K562 (cell line): Measurements from ENCODE around the gene PFKL. TPM values are rescaled to one million over a fixed set of nuclear protein-coding genes. Genes with fewer than 3 reads are reported as not detected.

Experiments
- ATAC-seq: fragments of 200-7000 bp; cut with Tn5 transposase; 3 replicates; pipeline ENCODE4 v1.9.1; 2020; ENCODE audit warnings: moderate library complexity
- BruUV-seq: library from RNA; stranded (reverse); fragments of 400-500 nt; replicated peaks from 2 replicates; lab custom pipeline; 2021; lab: Mats Ljungman, UMichigan
- CTCF ChIA-PET: fragments of 300-600 bp; formaldehyde crosslinking; extraction: SDS; loops from one replicate; lab custom pipeline; 2021; ENCODE audit warnings: low intra/inter-chr PET ratio; lab: Yijun Ruan, JAX
- POLR2A ChIA-PET: fragments of 300-600, 350-650 bp; sonication (Branson Sonifier 250); formaldehyde crosslinking; extraction: SDS; loops from one replicate; lab custom pipeline; 2021; ENCODE audit warnings: antibody characterized with exemption, inconsistent platforms; lab: Yijun Ruan, JAX
- DNase-seq, 4 experiments: peaks; one replicate each; pipeline versions ENCODE4 v3.0.0 to v3.0.0-alpha.2; 2011 to 2018; ENCODE audit warnings: low spot score in 3 of 4, mixed read lengths in 3 of 4; ENCODE audit errors: extremely low read depth in 1 of 4
- FAIRE-seq: peaks from 2 replicates; lab custom pipeline; 2011; peaks lifted over from hg19 to GRCh38; lab: Jason Lieb, UNC
- H2AFZ ChIP-seq: 2 replicates; pipeline ENCODE4 v1.6.0; 2011; ENCODE audit warnings: low read depth, low read length, control low read depth, inconsistent platforms
- H3K27ac ChIP-seq: fragments of 200-600 bp; 3 replicates; pipeline ENCODE4 v1.8.0; 2011; ENCODE audit warnings: low read depth, mild to moderate bottlenecking, control low read depth, inconsistent platforms, low read length, moderate library complexity, mixed read lengths; ENCODE audit errors: extremely low read depth
- H3K27me3 ChIP-seq, 2 experiments: fragments of 300-600 bp in 1 of 2; 2 replicates in 1 of 2; 3 replicates in 1 of 2; pipeline versions ENCODE4 v1.6.0 to v1.8.0; 2011; ENCODE audit warnings: inconsistent platforms in 2 of 2, low read length in 2 of 2, mild to moderate bottlenecking in 1 of 2, mixed read lengths in 1 of 2, moderate library complexity in 1 of 2; ENCODE audit not compliant: control insufficient read depth in 2 of 2, insufficient read depth in 2 of 2
- H3K36me3 ChIP-seq: fragments of 300-600 bp; 3 replicates; pipeline ENCODE4 v1.8.0; 2011; ENCODE audit warnings: mild to moderate bottlenecking, low read length, inconsistent platforms; ENCODE audit not compliant: control insufficient read depth, insufficient read depth
- H3K4me1 ChIP-seq, 2 experiments: fragments of 200-600 bp in 1 of 2; replicated peaks in 1 of 2; 2 replicates in 1 of 2; 3 replicates in 1 of 2; pipeline versions ENCODE4 v1.5.1 to v1.8.0; 2011; ENCODE audit warnings: inconsistent platforms in 2 of 2, low read length in 2 of 2, mild to moderate bottlenecking in 1 of 2, mixed read lengths in 1 of 2, moderate library complexity in 1 of 2; ENCODE audit not compliant: control insufficient read depth in 2 of 2, insufficient read depth in 2 of 2
- H3K4me2 ChIP-seq: 2 replicates; pipeline ENCODE4 v1.6.1; 2011; ENCODE audit warnings: low read length, control low read depth, inconsistent platforms, mixed read lengths; ENCODE audit not compliant: insufficient read depth
- H3K4me3 ChIP-seq: fragments of 200-600 bp; sonication (generic), shearing (Covaris generic); 2 replicates; pipeline ENCODE4 v1.5.1; 2016; ENCODE audit warnings: control low read depth, inconsistent platforms
- H3K79me2 ChIP-seq: fragments of 200-600 bp; 3 replicates; pipeline ENCODE4 v1.8.0; 2011; ENCODE audit warnings: low read length, inconsistent platforms; ENCODE audit not compliant: control insufficient read depth, insufficient read depth
- H3K9ac ChIP-seq, 2 experiments: 2 replicates each; pipeline versions ENCODE4 v1.6.0 to v1.6.1; 2011; ENCODE audit warnings: low read depth in 2 of 2, low read length in 2 of 2, control low read depth in 1 of 2, inconsistent platforms in 1 of 2, mild to moderate bottlenecking in 1 of 2, mixed read lengths in 1 of 2; ENCODE audit not compliant: insufficient read depth in 1 of 2
- H3K9me1 ChIP-seq: one replicate; pipeline ENCODE4 v1.6.0; 2011; ENCODE audit warnings: inconsistent platforms, mild to moderate bottlenecking, low read length, moderate library complexity; ENCODE audit not compliant: control insufficient read depth, insufficient read depth
- H3K9me3 ChIP-seq: replicated peaks from 2 replicates; pipeline ENCODE4 v1.5.1; 2011; ENCODE audit warnings: low read depth, low read length, inconsistent platforms; ENCODE audit not compliant: control insufficient read depth, insufficient read depth
- H4K20me1 ChIP-seq: replicated peaks from 2 replicates; pipeline ENCODE4 v1.6.1; 2011; ENCODE audit warnings: low read length, inconsistent platforms, mixed read lengths; ENCODE audit not compliant: control insufficient read depth, insufficient read depth
- EGR1 ChIP-seq: fragments of 450-650 bp; conservative IDR thresholded peaks from 2 replicates; pipeline ENCODE4 v1.6.1; 2017; ENCODE audit warnings: mild to moderate bottlenecking
- KAT7 ChIP-seq: sonication (generic); formaldehyde crosslinking; IDR thresholded peaks from 2 replicates; pipeline ENCODE4 v1.8.0; 2022; ENCODE audit warnings: missing genetic modification reagents, mild to moderate bottlenecking, borderline replicate concordance
- MBD2 ChIP-seq: sonication (generic); IDR thresholded peaks from 2 replicates; pipeline ENCODE4 v1.6.1; 2016; ENCODE audit warnings: low read depth, borderline replicate concordance
- MYBL2 ChIP-seq, 2 experiments: fragments of 450-650 bp in 1 of 2; sonication (generic) in 1 of 2; formaldehyde crosslinking in 1 of 2; IDR thresholded peaks; 2 replicates each; pipeline versions ENCODE4 v1.6.1 to v1.8.1; 2017 to 2022; ENCODE audit warnings: borderline replicate concordance in 1 of 2, inconsistent platforms in 1 of 2, low read depth in 1 of 2, mild to moderate bottlenecking in 1 of 2, missing genetic modification reagents in 1 of 2, moderate library complexity in 1 of 2
- TCF7 ChIP-seq: sonication (generic); IDR thresholded peaks from 2 replicates; pipeline ENCODE4 v1.6.1; 2016; ENCODE audit warnings: antibody characterized with exemption, borderline replicate concordance
- ZNF212 ChIP-seq: fragments of 450-650 bp; formaldehyde crosslinking; IDR thresholded peaks from 2 replicates; pipeline ENCODE4 v1.4.0; 2020; ENCODE audit warnings: mild to moderate bottlenecking
- ZNF263 ChIP-seq: sonication (generic); formaldehyde crosslinking; IDR thresholded peaks from 2 replicates; pipeline ENCODE4 v1.8.0; 2022; ENCODE audit warnings: mild to moderate bottlenecking, missing genetic modification reagents, borderline replicate concordance
- ZNF282 ChIP-seq: sonication (generic); formaldehyde crosslinking; IDR thresholded peaks from 2 replicates; pipeline ENCODE4 v1.8.1; 2023; ENCODE audit warnings: missing genetic modification reagents
- ZNF785 ChIP-seq: fragments of 250-450 bp; sonication (Bioruptor Pico); IDR thresholded peaks from 2 replicates; pipeline ENCODE4 v1.4.0; 2020; ENCODE audit warnings: mild to moderate bottlenecking
- ZNF79 ChIP-seq: fragments of 250-450 bp; sonication (Bioruptor Pico); IDR thresholded peaks from 2 replicates; pipeline ENCODE4 v1.4.0; 2020; ENCODE audit warnings: low read depth, mild to moderate bottlenecking, moderate library complexity
- WGBS: fragments of 100-300 bp; shearing (Covaris generic); methylation state at CpG from one replicate; pipeline ENCODE4 v1.1.6; 2016; ENCODE audit warnings: low coverage, mixed read lengths; ENCODE audit not compliant: insufficient coverage; ENCODE audit errors: missing lambda C conversion rate; 5-methylcytosine and 5-hydroxymethylcytosine counted together
- in situ Hi-C: fragments of 300-500 bp; cut with MboI; formaldehyde crosslinking; loops from 4 replicates; pipeline ENCODE4 v1.15.0; 2018; ENCODE audit warnings: inconsistent platforms, mixed read lengths
- intact Hi-C: fragments of 100-400 bp; cut with micrococcal nuclease; formaldehyde crosslinking; loops from 2 replicates; pipeline ENCODE4 v1.14.2; 2022
- polyA plus RNA-seq, 8 experiments: library from polyadenylated mRNA; depleted of rRNA in 4 of 8; stranded (reverse) in 5 of 8; unstranded in 3 of 8; fragments of >200 nt; fragmentation: Nextera tagmentation in 2 of 8; fragmentation: Illumina TruSeq in 1 of 8; extraction: Ambion mirVana in 2 of 8; extraction: Trizol in 1 of 8; gene quantifications; 2 replicates each; pipeline versions ENCODE4 v1.2.1 to v1.2.3, GENCODE V29; 2011 to 2014; ENCODE audit warnings: inconsistent platforms in 1 of 8, missing spikeins in 1 of 8
- total RNA-seq, 7 experiments: library from RNA; depleted of rRNA in 6 of 7; stranded (reverse); fragments of >200 nt in 6 of 7; fragmentation: Illumina TruSeq in 2 of 7; extraction: Trizol in 2 of 7; gene quantifications; 2 replicates each; pipeline versions ENCODE4 v1.2.1 to v1.2.3, GENCODE V29; 2011 to 2021; ENCODE audit warnings: low replicate concordance in 1 of 7
- TF ChIP-seq, protein P1 (sequence below): fragments of 200-400 bp; formaldehyde crosslinking; IDR thresholded peaks from 2 replicates; pipeline ENCODE4 v1.6.1; 2017; ENCODE audit warnings: mild to moderate bottlenecking, low read depth, low read length, moderate library complexity
- TF ChIP-seq, protein P2 (sequence below): fragments of 250-450 bp; sonication (Bioruptor Pico); IDR thresholded peaks from 2 replicates; pipeline ENCODE4 v1.5.0; 2021

The PFKL gene
- total and polyA plus RNA-seq, 9 of the 15 experiments (the other 6 are each of a cell fraction or from before 2014, with no cell fraction given), result 1.1 to 124 (median 45.6) TPM

DNA sequence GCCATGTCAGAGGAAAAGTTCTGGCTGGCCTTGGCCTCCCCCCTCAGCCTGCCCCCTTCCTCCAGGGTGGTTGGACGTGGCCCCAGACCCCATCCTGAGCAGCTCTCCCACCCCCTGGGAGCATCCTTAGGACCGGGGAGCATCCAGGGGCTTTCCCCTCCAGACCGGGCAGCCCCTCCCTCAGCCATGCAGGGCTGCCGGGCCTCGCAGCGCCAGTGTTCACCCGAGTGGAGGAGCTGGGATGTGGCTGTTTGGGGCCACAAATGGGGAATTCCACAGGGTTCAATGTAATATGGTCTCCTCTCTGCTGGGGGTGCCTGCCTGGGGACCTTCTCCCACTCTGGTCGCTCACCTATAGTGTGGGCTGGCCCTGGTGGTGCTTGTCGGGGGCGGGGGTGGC is 4.2 kb upstream of the PFKL start:
- in situ Hi-C loops, result loop anchor here (25.0 kb wide), 1 partner anchor 133 kb away; no protein-coding TSS in a partner anchor

DNA sequence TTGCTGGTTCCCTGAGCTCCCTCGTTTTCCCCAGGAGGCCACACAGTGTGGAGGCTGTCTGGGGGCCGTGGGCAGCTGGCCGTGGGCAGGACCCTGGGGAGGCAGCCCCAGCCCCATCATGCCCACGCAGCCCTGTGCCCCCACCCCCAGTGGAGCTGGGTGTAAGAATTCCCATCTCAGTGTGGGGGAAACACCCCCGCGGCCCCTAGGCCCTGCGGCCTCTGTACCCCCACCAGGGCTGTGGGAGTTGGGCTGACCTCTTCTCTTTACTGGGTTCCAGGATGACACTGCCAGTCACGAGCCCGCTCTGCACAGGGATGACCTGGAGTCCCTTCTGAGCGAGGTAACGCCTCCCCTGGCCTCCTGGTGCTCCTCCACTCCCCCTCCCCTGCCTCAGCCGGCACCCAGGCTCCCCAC is 3.7 kb upstream of the PFKL start:
- intact Hi-C loops, result loop anchor here (2.0 kb wide), 1 partner anchor 283 kb away; the partner anchor contains the start of gene TRAPPC10
- WGBS, result 8% methylated on average over 10 of the region's 12 CpGs
- in situ Hi-C loops, result loop anchor here (25.0 kb wide), 1 partner anchor 134 kb away; no protein-coding TSS in a partner anchor
- Histone ChIP-seq H3K9me1 (peaks cover 6% of the 10 kb centered on the region), H3K4me2 (no peak overlapping the region), H3K27me3 (peaks cover 3 to 22% of the 10 kb centered on the region in 2 experiments; a peak in 3 of 5 replicates), H4K20me1 (peaks cover 8% of the 10 kb centered on the region; the same call in 1 of the 2 replicates), H3K4me3 (no peak overlapping the region), H2AFZ (no peak overlapping the region), H3K27ac (no peak overlapping the region), H3K79me2 (peaks cover 12% of the 10 kb centered on the region), H3K36me3 (no peaks in the 10 kb centered on the region; the same call in 2 of the 3 replicates), H3K4me1 (peaks cover 11 to 75% of the 10 kb centered on the region in 2 experiments), H3K9ac (no peak overlapping the region; a peak in 1 of 4 replicates), H3K9me3 (no peaks in the 10 kb centered on the region)
- ATAC-seq (no peak), FAIRE-seq (no peak), DNase-seq (no peak)
- ChIA-PET CTCF (interaction anchor here (0.6 kb wide), 1 partner anchor 26 kb away, joined by 3 read pairs; no protein-coding TSS in a partner anchor), POLR2A (interaction anchor here (0.9 to 1.3 kb wide), 2 partner anchors 9 to 15 kb away, joined by 3 to 4 read pairs; no protein-coding TSS in a partner anchor)
- BruUV-seq, result no TSS peak
- TF ChIP-seq ZNF212 (no peak), EGR1 (0 out of 2 replicates have a peak, but pooled peaks have one; percentile 7), ZNF263 (CRISPR knock-in tag) (peak; percentile 73; the same call in 1 of the 2 replicates)
- TF ChIP-seq, protein P1, sequence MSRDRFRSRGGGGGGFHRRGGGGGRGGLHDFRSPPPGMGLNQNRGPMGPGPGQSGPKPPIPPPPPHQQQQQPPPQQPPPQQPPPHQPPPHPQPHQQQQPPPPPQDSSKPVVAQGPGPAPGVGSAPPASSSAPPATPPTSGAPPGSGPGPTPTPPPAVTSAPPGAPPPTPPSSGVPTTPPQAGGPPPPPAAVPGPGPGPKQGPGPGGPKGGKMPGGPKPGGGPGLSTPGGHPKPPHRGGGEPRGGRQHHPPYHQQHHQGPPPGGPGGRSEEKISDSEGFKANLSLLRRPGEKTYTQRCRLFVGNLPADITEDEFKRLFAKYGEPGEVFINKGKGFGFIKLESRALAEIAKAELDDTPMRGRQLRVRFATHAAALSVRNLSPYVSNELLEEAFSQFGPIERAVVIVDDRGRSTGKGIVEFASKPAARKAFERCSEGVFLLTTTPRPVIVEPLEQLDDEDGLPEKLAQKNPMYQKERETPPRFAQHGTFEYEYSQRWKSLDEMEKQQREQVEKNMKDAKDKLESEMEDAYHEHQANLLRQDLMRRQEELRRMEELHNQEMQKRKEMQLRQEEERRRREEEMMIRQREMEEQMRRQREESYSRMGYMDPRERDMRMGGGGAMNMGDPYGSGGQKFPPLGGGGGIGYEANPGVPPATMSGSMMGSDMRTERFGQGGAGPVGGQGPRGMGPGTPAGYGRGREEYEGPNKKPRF, result no peak
- TF ChIP-seq, protein P2, sequence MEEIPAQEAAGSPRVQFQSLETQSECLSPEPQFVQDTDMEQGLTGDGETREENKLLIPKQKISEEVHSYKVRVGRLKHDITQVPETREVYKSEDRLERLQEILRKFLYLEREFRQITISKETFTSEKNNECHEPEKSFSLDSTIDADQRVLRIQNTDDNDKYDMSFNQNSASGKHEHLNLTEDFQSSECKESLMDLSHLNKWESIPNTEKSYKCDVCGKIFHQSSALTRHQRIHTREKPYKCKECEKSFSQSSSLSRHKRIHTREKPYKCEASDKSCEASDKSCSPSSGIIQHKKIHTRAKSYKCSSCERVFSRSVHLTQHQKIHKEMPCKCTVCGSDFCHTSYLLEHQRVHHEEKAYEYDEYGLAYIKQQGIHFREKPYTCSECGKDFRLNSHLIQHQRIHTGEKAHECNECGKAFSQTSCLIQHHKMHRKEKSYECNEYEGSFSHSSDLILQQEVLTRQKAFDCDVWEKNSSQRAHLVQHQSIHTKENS, result no peak

More for the DNA sequence above, 4.2 kb upstream of the PFKL start:
- Histone ChIP-seq H3K27ac (no peak overlapping the region), H3K27me3 (peaks cover 5 to 26% of the 10 kb centered on the region in 2 experiments; a peak in 3 of 5 replicates), H3K4me1 (peaks cover 7 to 75% of the 10 kb centered on the region in 2 experiments), H3K4me2 (no peak overlapping the region), H3K4me3 (no peak overlapping the region), H4K20me1 (peaks cover 6% of the 10 kb centered on the region; the same call in 1 of the 2 replicates), H3K9me1 (peaks cover 3% of the 10 kb centered on the region), H3K79me2 (peaks cover 7% of the 10 kb centered on the region), H2AFZ (no peak overlapping the region), H3K9ac (no peak overlapping the region; a peak in 1 of 4 replicates), H3K36me3 (no peaks in the 10 kb centered on the region), H3K9me3 (no peaks in the 10 kb centered on the region)
- CTCF ChIA-PET, result interaction anchor here (0.6 kb wide), 1 partner anchor 25 kb away, joined by 3 read pairs; no protein-coding TSS in a partner anchor
- TF ChIP-seq KAT7 (CRISPR knock-in tag) (no peak), MBD2 (no peak), MYBL2 (IDR thresholded peaks at IDR 0.05; ENCODE audit: low read depth) (no peak), MYBL2 (CRISPR knock-in tag; IDR thresholded peaks at IDR 0.05; ENCODE audit: borderline replicate concordance) (no peak), TCF7 (no peak), ZNF785 (no peak), ZNF79 (CRISPR knock-in tag) (no peak), ZNF282 (CRISPR knock-in tag) (no peak)
- DNase-seq (no peak), FAIRE-seq (no peak), ATAC-seq (no peak)
- intact Hi-C loops, result loop anchor here (2.0 kb wide), 1 partner anchor 283 kb away; the partner anchor contains the start of gene TRAPPC10
- POLR2A ChIA-PET, result interaction anchor here (1.3 kb wide), 1 partner anchor 9 kb away, joined by 3 read pairs; no protein-coding TSS in a partner anchor
- no TSS peak for BruUV-seq
- whole genome bisulfite sequencing, result 23% methylated on average over 10 of the region's 10 CpGs
